ENCODE measurements around the gene FGF14.

DNA sequence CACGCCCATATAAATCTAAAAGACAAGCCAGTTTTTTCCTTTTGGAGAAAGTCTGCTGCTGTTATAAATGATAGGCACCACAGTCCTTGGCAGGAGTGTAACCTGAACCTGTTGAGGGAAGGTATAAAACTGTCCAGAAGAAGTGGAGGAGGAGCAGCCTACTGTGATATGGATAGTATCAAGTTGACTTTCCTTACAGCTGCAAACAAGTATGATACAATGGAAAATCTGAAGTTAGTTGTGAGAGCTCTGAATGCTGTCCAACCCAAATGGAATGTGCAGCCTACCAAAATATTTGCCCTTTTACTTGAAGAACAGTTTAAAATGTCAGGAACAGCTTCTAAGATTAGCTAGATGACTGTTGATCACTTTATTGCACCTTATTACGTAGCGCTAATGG, 399.6 kb downstream of the FGF14 start:
- TF ChIP-seq EZH2phosphoT487 (IDR thresholded peaks at IDR 0.05; ENCODE audit: borderline replicate concordance, low read length) = no peak
- no peak for TF ChIP-seq EZH2 (IDR thresholded peaks at IDR 0.05; ENCODE audit: low read length, unreplicated experiment)

Measured in PC-3 (cell line).